ENCODE measurements around the gene TIMELESS.

- TF ChIP-seq ZNF134 (CRISPR knock-in tag; conservative IDR thresholded peaks at IDR 0.05) (no peak), ELF4 (CRISPR knock-in tag; IDR thresholded peaks at IDR 0.05) (no peak), CREB1 (IDR thresholded peaks at IDR 0.05) (no peak), CREB1 (CRISPR knock-in tag; IDR thresholded peaks at IDR 0.05) (no peak)
Observed at GRCh38 chr12:56387152-56387736, 62.0 kb downstream of the TIMELESS start.
